HL-60 (cell line): ENCODE data around the gene CCNB1IP1.
"Not testable (repeated sequence)": the region's sequence is repeated elsewhere in the genome, so short reads cannot be mapped to it uniquely, and the experiment has no call there.

Experiments
- DNase-seq, 2 experiments: peaks; one replicate each; pipeline ENCODE4 v3.0.0-alpha.2; 2010 to 2020; ENCODE audit warnings: low read depth in 1 of 2, low spot score in 1 of 2
- H3K27ac ChIP-seq: fragments of 250-450 bp; sonication (Bioruptor Pico); replicated peaks from 2 replicates; pipeline ENCODE4 v1.5.1; 2020; ENCODE audit warnings: mild to moderate bottlenecking, moderate library complexity
- H3K27me3 ChIP-seq: fragments of 250-450 bp; sonication (Bioruptor Pico); 2 replicates; pipeline ENCODE4 v1.5.1; 2021; ENCODE audit warnings: mild to moderate bottlenecking, moderate library complexity; ENCODE audit not compliant: insufficient read depth, poor library complexity, severe bottlenecking
- H3K4me3 ChIP-seq: replicated peaks from 2 replicates; pipeline ENCODE4 v1.5.1; 2011; ENCODE audit warnings: mild to moderate bottlenecking, control low read depth, low read length; ENCODE audit not compliant: insufficient read depth
- GABPA ChIP-seq: IDR thresholded peaks from 2 replicates; pipeline ENCODE4 v1.6.1; 2012; ENCODE audit warnings: low read depth
- POLR2AphosphoS5 ChIP-seq: IDR thresholded peaks from 2 replicates; pipeline ENCODE4 v1.6.1; 2012; ENCODE audit warnings: low read depth
- REST ChIP-seq: IDR thresholded peaks from 2 replicates; pipeline ENCODE4 v1.6.1; 2012; ENCODE audit warnings: low read depth; ENCODE audit not compliant: insufficient replicate concordance
- SPI1 ChIP-seq: IDR thresholded peaks from 2 replicates; pipeline ENCODE4 v1.6.1; 2012; ENCODE audit warnings: low read depth, mild to moderate bottlenecking, borderline replicate concordance
- TF ChIP-seq, protein P1 (sequence below): IDR thresholded peaks from one replicate; pipeline ENCODE4 v1.5.1; 2011; ENCODE audit warnings: low read length, control low read depth, inconsistent platforms; ENCODE audit not compliant: insufficient read depth

CCNB1IP1 gene

GRCh38 chr14:20274062-20274461 lies 59.0 kb downstream of the CCNB1IP1 start:
- Histone ChIP-seq H3K27me3 (no peaks in the 10 kb centered on the region), H3K27ac (no peak overlapping the region), H3K4me3 (no peak overlapping the region)
- TF ChIP-seq, protein P1, sequence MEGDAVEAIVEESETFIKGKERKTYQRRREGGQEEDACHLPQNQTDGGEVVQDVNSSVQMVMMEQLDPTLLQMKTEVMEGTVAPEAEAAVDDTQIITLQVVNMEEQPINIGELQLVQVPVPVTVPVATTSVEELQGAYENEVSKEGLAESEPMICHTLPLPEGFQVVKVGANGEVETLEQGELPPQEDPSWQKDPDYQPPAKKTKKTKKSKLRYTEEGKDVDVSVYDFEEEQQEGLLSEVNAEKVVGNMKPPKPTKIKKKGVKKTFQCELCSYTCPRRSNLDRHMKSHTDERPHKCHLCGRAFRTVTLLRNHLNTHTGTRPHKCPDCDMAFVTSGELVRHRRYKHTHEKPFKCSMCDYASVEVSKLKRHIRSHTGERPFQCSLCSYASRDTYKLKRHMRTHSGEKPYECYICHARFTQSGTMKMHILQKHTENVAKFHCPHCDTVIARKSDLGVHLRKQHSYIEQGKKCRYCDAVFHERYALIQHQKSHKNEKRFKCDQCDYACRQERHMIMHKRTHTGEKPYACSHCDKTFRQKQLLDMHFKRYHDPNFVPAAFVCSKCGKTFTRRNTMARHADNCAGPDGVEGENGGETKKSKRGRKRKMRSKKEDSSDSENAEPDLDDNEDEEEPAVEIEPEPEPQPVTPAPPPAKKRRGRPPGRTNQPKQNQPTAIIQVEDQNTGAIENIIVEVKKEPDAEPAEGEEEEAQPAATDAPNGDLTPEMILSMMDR: no peak
- no peak for TF ChIP-seq REST
- TF ChIP-seq GABPA: no peak
- no peak for TF ChIP-seq SPI1
- no peak for TF ChIP-seq POLR2AphosphoS5
- no peak for DNase-seq

DNA sequence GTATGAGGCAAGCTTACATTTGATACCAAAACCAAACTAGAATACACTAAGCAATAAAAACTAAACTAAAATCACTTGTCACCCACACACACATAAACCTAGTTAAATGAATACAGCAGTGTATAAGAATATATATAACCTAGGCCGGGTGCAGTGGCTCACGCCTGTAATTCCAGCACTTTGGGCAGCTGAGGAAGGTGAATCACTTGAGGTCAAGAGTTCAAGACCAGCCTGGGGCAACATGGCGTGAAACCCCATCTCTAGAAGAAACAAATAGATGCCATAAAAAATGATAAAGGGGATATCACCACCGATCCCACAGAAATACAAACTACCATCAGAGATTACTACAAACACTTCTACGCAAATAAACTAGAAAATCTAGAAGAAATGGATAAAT lies 68.7 kb downstream of the CCNB1IP1 start:
- not testable (repeated sequence) for DNase-seq, H3K27ac ChIP-seq, H3K4me3 ChIP-seq, H3K27me3 ChIP-seq

DNA sequence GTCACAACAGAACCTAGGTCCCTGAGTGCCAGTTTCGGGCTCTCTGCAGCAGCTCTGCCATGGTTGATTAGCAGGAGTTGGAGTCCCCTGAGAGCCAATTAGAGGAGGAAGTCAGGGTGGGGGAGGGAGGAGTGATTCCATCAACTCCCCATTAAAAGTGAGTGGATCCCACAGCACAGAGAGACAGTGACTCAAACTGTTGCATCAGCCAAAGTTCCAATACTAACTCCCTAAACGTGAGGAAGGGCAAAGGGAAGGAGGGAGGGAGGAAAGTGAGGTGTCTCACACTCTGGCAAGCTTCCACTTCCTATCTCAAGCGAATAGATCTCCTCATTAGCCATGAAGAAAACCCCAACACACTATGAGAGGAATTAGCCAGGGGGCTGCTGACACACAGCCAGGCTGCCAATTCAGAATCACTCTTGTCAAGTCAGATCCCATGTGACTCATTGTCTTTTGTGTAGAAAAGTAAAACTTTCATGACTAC lies 70.4 kb downstream of the CCNB1IP1 start:
- TF ChIP-seq POLR2AphosphoS5: no peak
- TF ChIP-seq REST: no peak
- Histone ChIP-seq H3K4me3 (no peak overlapping the region), H3K27ac (no peak overlapping the region), H3K27me3 (no peaks in the 10 kb centered on the region)
- DNase-seq: peak in 1 of 2 experiments; percentile 17
